SU-DHL-6 (cell line): Measurements from ENCODE around the gene PHACTR3.

Experiments
- H2AFZ ChIP-seq: fragments of 200-600 bp; sonication (generic); 2 replicates; pipeline ENCODE4 v1.6.1; 2014; ENCODE audit warnings: low read depth, mild to moderate bottlenecking, moderate library complexity, mixed read lengths, antibody characterized with exemption, low read length; ENCODE audit not compliant: severe bottlenecking
- H3F3A ChIP-seq: fragments of 200-600 bp; shearing (Covaris generic); 2 replicates; pipeline ENCODE4 v1.6.0; 2016; ENCODE audit warnings: antibody characterized with exemption, mild to moderate bottlenecking; ENCODE audit not compliant: insufficient read depth
- H3K27ac ChIP-seq: fragments of 200-600 bp; sonication (generic); 2 replicates; pipeline ENCODE4 v1.5.1; 2016; ENCODE audit warnings: low read depth, mild to moderate bottlenecking, low read length, moderate library complexity, mixed read lengths
- H3K27me3 ChIP-seq: fragments of 200-600 bp; sonication (generic), shearing (Covaris generic); 2 replicates; pipeline ENCODE4 v1.6.0; 2014; ENCODE audit warnings: mild to moderate bottlenecking, low read length
- H3K36me3 ChIP-seq: fragments of 200-600 bp; sonication (generic); 2 replicates; pipeline ENCODE4 v1.6.1; 2014; ENCODE audit warnings: mild to moderate bottlenecking, low read length, mixed read lengths
- H3K4me2 ChIP-seq: fragments of 300-600, 200-600 bp; shearing (Covaris generic), sonication (generic); 2 replicates; pipeline ENCODE4 v1.6.0; 2014; ENCODE audit warnings: low read length, low read depth, mild to moderate bottlenecking; ENCODE audit not compliant: poor library complexity, severe bottlenecking
- H3K4me3 ChIP-seq: fragments of 200-600 bp; sonication (generic); 2 replicates; pipeline ENCODE4 v1.5.1; 2014; ENCODE audit warnings: antibody characterized with exemption, low read length, mild to moderate bottlenecking, mixed read lengths; ENCODE audit not compliant: insufficient read depth, poor library complexity, severe bottlenecking
- H3K79me2 ChIP-seq: fragments of 200-600 bp; sonication (generic); 2 replicates; pipeline ENCODE4 v1.6.1; 2014; ENCODE audit warnings: mild to moderate bottlenecking, low read length, moderate library complexity; ENCODE audit not compliant: insufficient read depth
- H3K9ac ChIP-seq: fragments of 200-600 bp; sonication (generic); 2 replicates; pipeline ENCODE4 v1.7.0; 2014; ENCODE audit warnings: mild to moderate bottlenecking, low read length
- H3K9me2 ChIP-seq: fragments of 200-600 bp; sonication (generic); replicated peaks from 2 replicates; pipeline ENCODE4 v1.6.1; 2014; ENCODE audit warnings: low read length; ENCODE audit not compliant: insufficient read depth
- H3K9me3 ChIP-seq: fragments of 200-600 bp; sonication (generic); 2 replicates; pipeline ENCODE4 v1.6.1; 2014; ENCODE audit warnings: low read length, mixed read lengths; ENCODE audit not compliant: insufficient read depth
- H4K20me1 ChIP-seq: fragments of 200-600 bp; sonication (generic); 2 replicates; pipeline ENCODE4 v1.6.1; 2014; ENCODE audit warnings: low read depth, mild to moderate bottlenecking, antibody characterized with exemption, low read length, moderate library complexity, mixed read lengths
- EZH2phosphoT487 ChIP-seq: fragments of 200-600 bp; sonication (generic), shearing (Covaris generic); conservative IDR thresholded peaks from 2 replicates; pipeline ENCODE4 v1.6.1; 2018; ENCODE audit warnings: mild to moderate bottlenecking, antibody characterized with exemption, low read length, moderate library complexity, mixed read lengths
- TF ChIP-seq, protein P1 (sequence below): fragments of 200-600 bp; sonication (generic); IDR thresholded peaks from one replicate; pipeline ENCODE4 v1.5.1; 2017; ENCODE audit warnings: antibody characterized with exemption, mild to moderate bottlenecking, low read length, moderate library complexity; ENCODE audit not compliant: insufficient read depth, poor library complexity, severe bottlenecking

PHACTR3 gene

DNA sequence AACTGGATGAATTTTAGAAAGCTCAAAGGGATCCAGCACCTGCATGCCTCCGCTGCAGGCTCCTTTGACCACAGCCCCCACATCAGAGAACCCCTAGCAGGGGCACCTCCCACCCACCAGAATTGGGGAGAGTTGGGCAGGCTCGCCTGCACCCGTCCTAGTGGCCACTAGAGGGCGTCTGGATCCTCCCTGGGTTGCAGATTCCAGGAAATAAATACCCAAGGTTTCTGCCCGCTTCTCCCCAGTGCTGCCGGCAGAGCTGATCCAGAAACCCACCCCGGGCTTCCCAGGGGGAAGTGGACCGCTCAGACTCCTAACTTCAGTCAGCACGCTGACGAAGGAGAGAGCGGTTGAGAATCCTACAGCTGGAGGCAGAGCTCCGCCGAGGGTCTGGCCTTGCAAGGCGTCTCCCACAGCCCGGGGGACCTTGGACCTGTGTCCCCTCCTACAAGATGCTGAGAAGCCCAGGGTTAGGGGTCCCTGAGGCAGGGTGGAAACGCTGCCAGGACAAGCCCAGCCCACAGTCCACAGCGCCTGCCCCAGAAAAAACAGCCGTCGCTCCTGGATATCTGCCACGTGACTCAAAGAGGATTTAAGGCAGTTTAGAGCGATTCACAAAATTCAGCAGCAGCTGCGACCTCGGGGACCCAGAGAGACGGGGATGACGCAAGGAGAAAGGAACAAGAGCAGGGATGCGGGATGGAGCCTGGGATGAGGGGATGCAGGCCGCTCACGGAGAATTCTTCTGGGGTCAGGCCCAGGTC lies 32.6 kb upstream of the PHACTR3 start:
- H3K4me3 ChIP-seq = no peak overlapping the region
- H3K9ac ChIP-seq = no peak overlapping the region
- no peaks in the 10 kb centered on the region for H3K9me2 ChIP-seq
- no peak for TF ChIP-seq EZH2phosphoT487
- TF ChIP-seq, protein P1, sequence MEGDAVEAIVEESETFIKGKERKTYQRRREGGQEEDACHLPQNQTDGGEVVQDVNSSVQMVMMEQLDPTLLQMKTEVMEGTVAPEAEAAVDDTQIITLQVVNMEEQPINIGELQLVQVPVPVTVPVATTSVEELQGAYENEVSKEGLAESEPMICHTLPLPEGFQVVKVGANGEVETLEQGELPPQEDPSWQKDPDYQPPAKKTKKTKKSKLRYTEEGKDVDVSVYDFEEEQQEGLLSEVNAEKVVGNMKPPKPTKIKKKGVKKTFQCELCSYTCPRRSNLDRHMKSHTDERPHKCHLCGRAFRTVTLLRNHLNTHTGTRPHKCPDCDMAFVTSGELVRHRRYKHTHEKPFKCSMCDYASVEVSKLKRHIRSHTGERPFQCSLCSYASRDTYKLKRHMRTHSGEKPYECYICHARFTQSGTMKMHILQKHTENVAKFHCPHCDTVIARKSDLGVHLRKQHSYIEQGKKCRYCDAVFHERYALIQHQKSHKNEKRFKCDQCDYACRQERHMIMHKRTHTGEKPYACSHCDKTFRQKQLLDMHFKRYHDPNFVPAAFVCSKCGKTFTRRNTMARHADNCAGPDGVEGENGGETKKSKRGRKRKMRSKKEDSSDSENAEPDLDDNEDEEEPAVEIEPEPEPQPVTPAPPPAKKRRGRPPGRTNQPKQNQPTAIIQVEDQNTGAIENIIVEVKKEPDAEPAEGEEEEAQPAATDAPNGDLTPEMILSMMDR = peak; percentile 91
- no peaks in the 10 kb centered on the region for H3K27me3 ChIP-seq
- H3K36me3 ChIP-seq = no peaks in the 10 kb centered on the region
- H3K9me3 ChIP-seq = no peaks in the 10 kb centered on the region
- H3K79me2 ChIP-seq = no peaks in the 10 kb centered on the region
- H3K27ac ChIP-seq = no peak overlapping the region
- no peaks in the 10 kb centered on the region for H3F3A ChIP-seq
- no peak overlapping the region for H3K4me2 ChIP-seq
- no peaks in the 10 kb centered on the region for H4K20me1 ChIP-seq
- no peak overlapping the region for H2AFZ ChIP-seq

- no peak for TF ChIP-seq EZH2phosphoT487
- TF ChIP-seq, protein P1 = no peak
- no peaks in the 10 kb centered on the region for H4K20me1 ChIP-seq
- H3F3A ChIP-seq = no peaks in the 10 kb centered on the region
- no peaks in the 10 kb centered on the region for H3K27me3 ChIP-seq
- H3K4me2 ChIP-seq = no peak overlapping the region
- no peak overlapping the region for H2AFZ ChIP-seq
- H3K9me2 ChIP-seq = no peaks in the 10 kb centered on the region
- no peaks in the 10 kb centered on the region for H3K79me2 ChIP-seq
- H3K9me3 ChIP-seq = no peaks in the 10 kb centered on the region
- no peak overlapping the region for H3K4me3 ChIP-seq
- H3K36me3 ChIP-seq = no peaks in the 10 kb centered on the region
- no peak overlapping the region for H3K9ac ChIP-seq
- H3K27ac ChIP-seq = no peak overlapping the region
Observed at GRCh38 chr20:59572515-59572914, 31.8 kb upstream of the PHACTR3 start.

DNA sequence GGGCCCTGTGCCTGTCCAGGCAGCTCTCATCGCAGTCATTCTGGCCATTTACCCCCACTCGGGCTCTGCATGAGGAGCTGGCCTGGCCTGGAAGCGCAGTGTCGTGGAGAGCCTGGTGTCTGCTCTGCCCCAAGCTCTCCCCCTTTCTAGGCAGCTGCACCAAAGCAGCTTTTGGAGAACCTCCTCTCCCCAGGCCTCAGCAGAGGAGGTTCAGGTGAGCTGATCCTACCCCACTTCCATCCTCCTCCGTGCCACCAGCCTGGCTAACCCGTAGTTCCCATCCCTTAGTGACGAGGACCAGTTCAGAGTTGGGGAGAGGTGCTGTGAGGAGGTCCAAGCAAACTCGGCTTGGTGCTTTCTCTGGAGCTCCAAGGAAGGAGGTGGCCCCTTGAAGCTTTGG lies 30.5 kb upstream of the PHACTR3 start:
- H3K27ac ChIP-seq = no peak overlapping the region
- no peak overlapping the region for H3K4me2 ChIP-seq
- TF ChIP-seq, protein P1 = no peak
- no peak for TF ChIP-seq EZH2phosphoT487
- no peaks in the 10 kb centered on the region for H3F3A ChIP-seq
- no peaks in the 10 kb centered on the region for H3K36me3 ChIP-seq
- H3K4me3 ChIP-seq = no peak overlapping the region
- no peaks in the 10 kb centered on the region for H3K9me2 ChIP-seq
- no peaks in the 10 kb centered on the region for H3K79me2 ChIP-seq
- no peaks in the 10 kb centered on the region for H3K27me3 ChIP-seq
- no peak overlapping the region for H3K9ac ChIP-seq
- no peaks in the 10 kb centered on the region for H4K20me1 ChIP-seq
- no peaks in the 10 kb centered on the region for H3K9me3 ChIP-seq
- no peak overlapping the region for H2AFZ ChIP-seq
